DLD1 (cell line): ENCODE results near the gene SMARCA4.
"Not testable (repeated sequence)": the region's sequence is repeated elsewhere in the genome, so short reads cannot be mapped to it uniquely, and the experiment has no call there.

Experiments
- in situ Hi-C: cut with HindIII; loops from 2 replicates; pipeline ENCODE4 v1.10.0; 2017; ENCODE audit warnings: low sequenced_read_pairs

SMARCA4 gene

GRCh38 chr19:11058246-11059030, 97.6 kb downstream of the SMARCA4 start:
- in situ Hi-C loops, result no loop called here

- in situ Hi-C loops, result loop anchor here (5.0 kb wide), 1 partner anchor 32 kb away; no protein-coding TSS in a partner anchor
Measured at GRCh38 chr19:11059511-11060358, 98.9 kb downstream of the SMARCA4 start.

GRCh38 chr19:11061952-11062351, 101.1 kb downstream of the SMARCA4 start:
- in situ Hi-C loops, result loop anchor here (5.0 kb wide), 1 partner anchor 35 kb away; no protein-coding TSS in a partner anchor

GRCh38 chr19:11063434-11063833, 102.6 kb downstream of the SMARCA4 start:
- in situ Hi-C loops, result loop anchor here (5.0 kb wide), 1 partner anchor 36 kb away; no protein-coding TSS in a partner anchor

- in situ Hi-C loops, result loop anchor here (5.0 kb wide), 1 partner anchor 38 kb away; no protein-coding TSS in a partner anchor
Measured at GRCh38 chr19:11064831-11065303, 104.0 kb downstream of the SMARCA4 start.

- in situ Hi-C loops, result no loop called here
Measured at GRCh38 chr19:11066326-11066725, 105.5 kb downstream of the SMARCA4 start.

GRCh38 chr19:11067356-11068113, 106.7 kb downstream of the SMARCA4 start:
- in situ Hi-C loops, result no loop called here

GRCh38 chr19:11069561-11069960, 108.7 kb downstream of the SMARCA4 start:
- in situ Hi-C loops, result no loop called here

GRCh38 chr19:11070123-11070522, 109.3 kb downstream of the SMARCA4 start:
- in situ Hi-C loops, result no loop called here

GRCh38 chr19:11073568-11073967, 112.7 kb downstream of the SMARCA4 start:
- in situ Hi-C loops, result no loop called here

GRCh38 chr19:11076792-11077191, 116.0 kb downstream of the SMARCA4 start:
- in situ Hi-C loops, result not testable (repeated sequence)

GRCh38 chr19:11078893-11079292, 118.1 kb downstream of the SMARCA4 start:
- in situ Hi-C loops, result no loop called here

GRCh38 chr19:11079999-11080398, 119.2 kb downstream of the SMARCA4 start:
- in situ Hi-C loops, result no loop called here

GRCh38 chr19:11087870-11088505, 127.2 kb downstream of the SMARCA4 start:
- in situ Hi-C loops, result no loop called here

- in situ Hi-C loops, result no loop called here
Measured at GRCh38 chr19:11088506-11089253, 127.8 kb downstream of the SMARCA4 start.

- in situ Hi-C loops, result no loop called here
Measured at GRCh38 chr19:11089254-11090013, 128.6 kb downstream of the SMARCA4 start, which contains the start of gene LDLR. Gene LDLR (plus strand): TSS chr19:11089463. CDS start chr19:11089549, 86 bp downstream.

GRCh38 chr19:11090014-11090263, 129.1 kb downstream of the SMARCA4 start:
- in situ Hi-C loops, result not testable (repeated sequence)

- in situ Hi-C loops, result no loop called here
Measured at GRCh38 chr19:11090264-11090996, 129.6 kb downstream of the SMARCA4 start.
